Psoas muscle (tissue), 8 donors: Measurements from ENCODE around the gene OR10A4. TPM values are rescaled to one million over a fixed set of nuclear protein-coding genes. Genes with fewer than 3 reads are reported as not detected.
"Not testable (repeated sequence)": the region's sequence is repeated elsewhere in the genome, so short reads cannot be mapped to it uniquely, and the experiment has no call there.

ENCODE experiments used
- ATAC-seq, 4 donors: fragments of 200-7000 bp; cut with Tn5 transposase; one replicate each; pipeline ENCODE4 v1.9.1; 2020; ENCODE audit warnings: moderate library complexity in 3 of 4, mild to moderate bottlenecking in 2 of 4
- DNase-seq, 2 donors: peaks; one replicate each; pipeline ENCODE4 v3.0.0-alpha.2; 2020
- H3K27ac ChIP-seq: fragments of 200-600 bp; one replicate; pipeline ENCODE4 v1.8.0; 2022
- H3K27me3 ChIP-seq, 3 donors: fragments of 200-600 bp in 1 of 3; one replicate each; pipeline versions ENCODE4 v1.6.1 to v1.8.0; 2013 to 2022; ENCODE audit warnings: low read length in 2 of 3, mild to moderate bottlenecking in 2 of 3, moderate library complexity in 1 of 3; ENCODE audit not compliant: insufficient read depth in 3 of 3
- H3K36me3 ChIP-seq, 2 donors: fragments of 200-600 bp in 1 of 2; one replicate each; pipeline versions ENCODE4 v1.6.1 to v1.8.0; 2013 to 2022; ENCODE audit warnings: low read depth in 1 of 2, mild to moderate bottlenecking in 1 of 2, moderate library complexity in 1 of 2; ENCODE audit not compliant: insufficient read depth in 1 of 2
- H3K4me1 ChIP-seq: fragments of 200-600 bp; one replicate; pipeline ENCODE4 v1.8.0; 2022
- H3K4me3 ChIP-seq: fragments of 200-600 bp; one replicate; pipeline ENCODE4 v1.8.0; 2022; ENCODE audit warnings: mild to moderate bottlenecking
- H3K9me3 ChIP-seq: fragments of 200-600 bp; one replicate; pipeline ENCODE4 v1.8.0; 2022
- CTCF ChIP-seq: fragments of 200-600 bp; IDR thresholded peaks from one replicate; pipeline ENCODE4 v1.8.0; 2022; ENCODE audit warnings: antibody characterized with exemption
- WGBS, 3 donors: extraction: QIAGEN DNeasy Blood & Tissue Kit; methylation state at CpG; one replicate each; pipeline versions ENCODE4 v1.1.6 to v1.1.7; 2013; 5-methylcytosine and 5-hydroxymethylcytosine counted together
- intact Hi-C, 2 donors: fragments of 100-400 bp; cut with DNase I; formaldehyde crosslinking; loops; one replicate each; pipeline versions ENCODE4 v1.11.0 to v1.14.2; 2022
- polyA plus RNA-seq, 3 donors: library from polyadenylated mRNA; stranded (reverse); fragments of 200-250 nt; gene quantifications; one replicate each; pipeline ENCODE4 v1.2.3, GENCODE V29; 2013
- total RNA-seq, 4 donors: library from RNA; stranded (reverse); fragmentation: NEBNext Ultra II Directional in 2 of 4; extraction: Animal tissue kit (Norgen Biotek cat#: 25700) in 2 of 4; gene quantifications; one replicate each; pipeline versions ENCODE4 v1.2.1 to v1.2.4, GENCODE V29; 2021 to 2023
- donor health status: healthy with polysubstance abuse.
- donor health status: DM: no; HTN: no; CAD: no; lungs with moderate emphysema.
- donor health status: Bipolar disorder and iron deficiency.
- donor health status: healthy.
- donor health status: DM: yes; HTN: yes; CAD: no.
- donor health status: DM: no; HTN: no; CAD: no.
- donor health status: DM: no; HTN: no; CAD: no.
- donor health status: DM: yes; HTN: yes; CAD: no.

The OR10A4 gene
- total and polyA plus RNA-seq, 7 donors, result not detected

- no peak overlapping the region for H3K4me3 ChIP-seq
- intact Hi-C loops, result no loop called here
- H3K4me1 ChIP-seq, result no peaks in the 10 kb centered on the region
- peaks cover 2% of the 10 kb centered on the region for H3K9me3 ChIP-seq
- no peak for DNase-seq
- no peak overlapping the region for H3K27ac ChIP-seq
- H3K27me3 ChIP-seq, result no peaks in the 10 kb centered on the region
- no peaks in the 10 kb centered on the region for H3K36me3 ChIP-seq
- TF ChIP-seq CTCF, result no peak
- no peak for ATAC-seq
Measured at GRCh38 chr11:6841694-6842093, 34.7 kb upstream of the OR10A4 start.

- H3K4me1 ChIP-seq, result no peaks in the 10 kb centered on the region
- no peak overlapping the region for H3K4me3 ChIP-seq
- intact Hi-C loops, result no loop called here
- H3K36me3 ChIP-seq, result no peaks in the 10 kb centered on the region
- 17 to 26% (median 17%) methylated on average over 2 of the region's 2 CpGs for WGBS, 3 donors
- H3K27ac ChIP-seq, result no peak overlapping the region
- no peaks in the 10 kb centered on the region for H3K27me3 ChIP-seq
- DNase-seq, result no peak
- H3K9me3 ChIP-seq, result peaks cover 2% of the 10 kb centered on the region
- ATAC-seq, result no peak
- TF ChIP-seq CTCF, result no peak
Measured at GRCh38 chr11:6843670-6844069, 32.8 kb upstream of the OR10A4 start.

GRCh38 chr11:6844356-6844755, 32.1 kb upstream of the OR10A4 start:
- ATAC-seq, result no peak
- TF ChIP-seq CTCF, result no peak
- intact Hi-C loops, result no loop called here
- Histone ChIP-seq H3K27ac (no peak overlapping the region), H3K36me3 (no peaks in the 10 kb centered on the region), H3K27me3 (no peaks in the 10 kb centered on the region), H3K4me1 (no peaks in the 10 kb centered on the region), H3K4me3 (no peak overlapping the region), H3K9me3 (peaks cover 2% of the 10 kb centered on the region)
- WGBS, 3 donors, result 61 to 74% (median 67%) methylated on average over 5 of the region's 5 CpGs
- DNase-seq, result no peak

- Histone ChIP-seq H3K36me3 (no peaks in the 10 kb centered on the region), H3K27ac (no peak within 1 kb of the TSS), H3K4me3 (no peak within 1 kb of the TSS), H3K9me3 (peaks cover 2% of the 10 kb centered on the region), H3K4me1 (no peaks in the 10 kb centered on the region), H3K27me3 (no peaks in the 10 kb centered on the region)
- ATAC-seq, result no peak
- WGBS, 3 donors, result 66 to 78% (median 73%) methylated on average over 3 of the region's 3 CpGs
- intact Hi-C loops, result no loop called here
- no peak for DNase-seq
- no peak for TF ChIP-seq CTCF
Measured at GRCh38 chr11:6845383-6845782, 31.0 kb upstream of the OR10A4 start, which contains the start of gene OR10A5. Gene OR10A5 (plus strand): TSS chr11:6845683. CDS start chr11:6845683, 0 bp downstream.

GRCh38 chr11:6850526-6850925, 25.9 kb upstream of the OR10A4 start:
- H3K36me3 ChIP-seq, result no peaks in the 10 kb centered on the region
- WGBS, 3 donors, result 64 to 82% (median 78%) methylated on average over 2 of the region's 2 CpGs
- intact Hi-C loops, result no loop called here
- no peak for ATAC-seq
- no peak for TF ChIP-seq CTCF
- H3K9me3 ChIP-seq, result no peaks in the 10 kb centered on the region
- H3K4me1 ChIP-seq, result no peaks in the 10 kb centered on the region
- no peak overlapping the region for H3K27ac ChIP-seq
- DNase-seq, result no peak
- H3K27me3 ChIP-seq, result no peaks in the 10 kb centered on the region
- H3K4me3 ChIP-seq, result no peak overlapping the region

GRCh38 chr11:6854801-6855200, 21.6 kb upstream of the OR10A4 start:
- 92 to 93% (median 93%) methylated on average over 6 of the region's 6 CpGs for WGBS, 3 donors
- H3K27me3 ChIP-seq, H3K9me3 ChIP-seq, H3K36me3 ChIP-seq, intact Hi-C loops, H3K27ac ChIP-seq, H3K4me1 ChIP-seq, ATAC-seq, H3K4me3 ChIP-seq, DNase-seq: not testable (repeated sequence)
